ENCODE measurements around the gene SCN4B. TPM values are rescaled to one million over a fixed set of nuclear protein-coding genes. Genes with fewer than 3 reads are reported as not detected.
A peak's percentile ranks its signal among the peaks of the same experiment; 100 is the strongest.

Gene SCN4B
- total RNA-seq, 1 donor, result under 0.01 TPM

DNA sequence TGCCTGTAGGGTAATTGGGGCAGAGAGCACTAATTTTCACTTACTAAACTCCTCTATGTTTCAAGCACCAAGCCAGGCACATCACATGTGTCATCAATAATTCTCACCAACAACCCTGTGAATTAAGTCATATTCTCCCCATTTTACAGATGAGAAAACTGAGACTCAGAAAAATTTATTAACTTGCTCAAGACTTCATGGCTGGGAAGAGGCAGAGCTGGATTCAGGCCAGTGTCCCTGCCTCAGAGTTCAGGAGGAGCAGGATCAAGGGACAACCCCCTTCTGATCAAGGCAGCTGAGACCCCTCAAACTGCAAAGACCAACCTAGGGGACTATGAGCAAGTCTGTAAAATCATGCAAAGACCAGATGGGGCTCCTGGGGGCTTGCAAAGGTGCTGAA, 68.0 kb downstream of the SCN4B start:
- no peak overlapping the region for H3K4me3 ChIP-seq (ENCODE audit: low read depth, low read length)
- no peak for DNase-seq (ENCODE audit: low read depth)
- TF ChIP-seq, protein P1, sequence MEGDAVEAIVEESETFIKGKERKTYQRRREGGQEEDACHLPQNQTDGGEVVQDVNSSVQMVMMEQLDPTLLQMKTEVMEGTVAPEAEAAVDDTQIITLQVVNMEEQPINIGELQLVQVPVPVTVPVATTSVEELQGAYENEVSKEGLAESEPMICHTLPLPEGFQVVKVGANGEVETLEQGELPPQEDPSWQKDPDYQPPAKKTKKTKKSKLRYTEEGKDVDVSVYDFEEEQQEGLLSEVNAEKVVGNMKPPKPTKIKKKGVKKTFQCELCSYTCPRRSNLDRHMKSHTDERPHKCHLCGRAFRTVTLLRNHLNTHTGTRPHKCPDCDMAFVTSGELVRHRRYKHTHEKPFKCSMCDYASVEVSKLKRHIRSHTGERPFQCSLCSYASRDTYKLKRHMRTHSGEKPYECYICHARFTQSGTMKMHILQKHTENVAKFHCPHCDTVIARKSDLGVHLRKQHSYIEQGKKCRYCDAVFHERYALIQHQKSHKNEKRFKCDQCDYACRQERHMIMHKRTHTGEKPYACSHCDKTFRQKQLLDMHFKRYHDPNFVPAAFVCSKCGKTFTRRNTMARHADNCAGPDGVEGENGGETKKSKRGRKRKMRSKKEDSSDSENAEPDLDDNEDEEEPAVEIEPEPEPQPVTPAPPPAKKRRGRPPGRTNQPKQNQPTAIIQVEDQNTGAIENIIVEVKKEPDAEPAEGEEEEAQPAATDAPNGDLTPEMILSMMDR (IDR thresholded peaks at IDR 0.05; ENCODE audit: insufficient read depth, low read length), result no peak

DNA sequence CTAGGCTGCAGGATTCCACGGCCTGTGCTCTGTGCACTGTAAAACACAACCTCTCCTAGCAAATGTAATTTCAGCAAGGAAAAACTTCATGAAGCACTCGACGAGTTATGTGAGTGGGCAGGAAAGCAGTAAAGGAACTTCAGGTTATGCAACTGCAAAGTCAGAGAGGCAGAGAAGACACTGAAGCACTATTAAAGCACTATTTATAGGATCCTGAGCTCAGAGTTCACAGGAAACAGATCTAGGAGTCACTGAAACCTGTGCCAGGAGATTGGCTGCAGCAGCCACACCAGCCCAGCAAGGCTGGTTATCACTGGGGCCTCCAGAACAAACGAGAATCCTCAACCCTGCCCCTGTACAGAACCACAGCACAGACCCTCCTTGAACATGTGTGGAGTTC, 68.4 kb downstream of the SCN4B start:
- TF ChIP-seq, protein P1 (IDR thresholded peaks at IDR 0.05; ENCODE audit: insufficient read depth, low read length), result no peak
- no peak overlapping the region for H3K4me3 ChIP-seq (ENCODE audit: low read depth, low read length)
- peak; percentile 10 for DNase-seq (ENCODE audit: low read depth)

Other genes starting within 250 kb of the SCN4B start
- gene TMPRSS13, start 223.4 kb downstream of the SCN4B start, total RNA-seq (ENCODE audit: low replicate concordance), result not detected in 2 replicates
- gene IL10RA, start 166.4 kb downstream of the SCN4B start, total RNA-seq (ENCODE audit: low replicate concordance), result not detected in 2 replicates
- not detected in 2 replicates for gene TMPRSS4, start 75.7 kb downstream of the SCN4B start, total RNA-seq (ENCODE audit: low replicate concordance)
- gene SMIM35, start 65.9 kb downstream of the SCN4B start, total RNA-seq (ENCODE audit: low replicate concordance), result not detected in 2 replicates
- gene SCN2B, start 23.8 kb upstream of the SCN4B start, total RNA-seq (ENCODE audit: low replicate concordance), result 0.33 TPM in 1 of 2 replicates, not detected in the other
- gene JAML, start 72.2 kb upstream of the SCN4B start, total RNA-seq (ENCODE audit: low replicate concordance), result not detected in 2 replicates
- 0.41 and 0.45 TPM in 2 replicates for gene MPZL3, start 99.5 kb upstream of the SCN4B start, total RNA-seq (ENCODE audit: low replicate concordance)
- gene MPZL2, start 111.5 kb upstream of the SCN4B start, total RNA-seq (ENCODE audit: low replicate concordance), result 0.36 and 1.1 TPM in 2 replicates
- not detected in 2 replicates for gene CD3E, start 151.9 kb upstream of the SCN4B start, total RNA-seq (ENCODE audit: low replicate concordance)
- gene CD3D, start 189.9 kb upstream of the SCN4B start, total RNA-seq (ENCODE audit: low replicate concordance), result not detected in 2 replicates
- not detected in 2 replicates for gene CD3G, start 191.5 kb upstream of the SCN4B start, total RNA-seq (ENCODE audit: low replicate concordance)
- 25.7 and 74.8 TPM in 2 replicates for gene UBE4A, start 206.8 kb upstream of the SCN4B start, total RNA-seq (ENCODE audit: low replicate concordance)
- 55.2 and 72.8 TPM in 2 replicates for gene ATP5MG, start 248.8 kb upstream of the SCN4B start, total RNA-seq (ENCODE audit: low replicate concordance)

All from fibroblast of the aortic adventitia (primary cell).